Vagina (tissue), 2 donors: Measurements from ENCODE around the gene ISCU.

Experiments used
- POLR2A ChIP-seq, 2 donors: fragments of 450-650 bp; IDR thresholded peaks; one replicate each; pipeline ENCODE4 v1.6.1; 2017; ENCODE audit warnings: antibody characterized with exemption in 2 of 2, mild to moderate bottlenecking in 2 of 2, moderate library complexity in 2 of 2
- TF ChIP-seq, protein P1 (sequence below), 3 experiments: fragments of 450-650 bp in 2 of 3; fragments of 200-600 bp in 1 of 3; sonication (generic) in 1 of 3; IDR thresholded peaks; one replicate each; pipeline ENCODE4 v1.5.1; 2017 to 2019; ENCODE audit warnings: antibody characterized with exemption in 3 of 3, mild to moderate bottlenecking in 2 of 3, moderate library complexity in 2 of 3

DNA sequence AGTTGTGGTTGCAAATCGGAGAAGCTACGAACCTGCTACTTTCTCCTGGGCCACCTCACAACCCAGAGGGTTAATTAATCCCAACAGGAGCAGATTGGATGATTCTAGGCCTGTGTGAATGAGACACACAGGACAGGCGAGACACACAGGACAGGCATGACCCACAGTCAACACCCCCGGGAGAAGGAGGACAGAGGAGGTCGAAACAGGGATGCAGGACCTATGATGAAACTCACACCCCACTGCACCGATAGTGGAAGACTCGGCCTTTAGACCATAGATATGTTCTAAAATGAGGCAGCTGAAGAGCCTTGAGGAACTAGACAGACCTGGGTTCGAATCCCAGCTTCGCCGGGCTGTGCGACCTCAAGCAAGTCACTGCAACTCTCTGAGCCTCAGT, 23.9 kb downstream of the ISCU start:
- TF ChIP-seq, protein P1, sequence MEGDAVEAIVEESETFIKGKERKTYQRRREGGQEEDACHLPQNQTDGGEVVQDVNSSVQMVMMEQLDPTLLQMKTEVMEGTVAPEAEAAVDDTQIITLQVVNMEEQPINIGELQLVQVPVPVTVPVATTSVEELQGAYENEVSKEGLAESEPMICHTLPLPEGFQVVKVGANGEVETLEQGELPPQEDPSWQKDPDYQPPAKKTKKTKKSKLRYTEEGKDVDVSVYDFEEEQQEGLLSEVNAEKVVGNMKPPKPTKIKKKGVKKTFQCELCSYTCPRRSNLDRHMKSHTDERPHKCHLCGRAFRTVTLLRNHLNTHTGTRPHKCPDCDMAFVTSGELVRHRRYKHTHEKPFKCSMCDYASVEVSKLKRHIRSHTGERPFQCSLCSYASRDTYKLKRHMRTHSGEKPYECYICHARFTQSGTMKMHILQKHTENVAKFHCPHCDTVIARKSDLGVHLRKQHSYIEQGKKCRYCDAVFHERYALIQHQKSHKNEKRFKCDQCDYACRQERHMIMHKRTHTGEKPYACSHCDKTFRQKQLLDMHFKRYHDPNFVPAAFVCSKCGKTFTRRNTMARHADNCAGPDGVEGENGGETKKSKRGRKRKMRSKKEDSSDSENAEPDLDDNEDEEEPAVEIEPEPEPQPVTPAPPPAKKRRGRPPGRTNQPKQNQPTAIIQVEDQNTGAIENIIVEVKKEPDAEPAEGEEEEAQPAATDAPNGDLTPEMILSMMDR (IDR thresholded peaks at IDR 0.05) = no peak
- no peak for TF ChIP-seq POLR2A (IDR thresholded peaks at IDR 0.05)
